Measurements from ENCODE around the gene ADGRA1.
A peak's percentile ranks its signal among the peaks of the same experiment; 100 is the strongest.

Gene ADGRA1

GRCh38 chr10:133165556-133166503, 78.1 kb downstream of the ADGRA1 start:
- H3K36me3 ChIP-seq (ENCODE audit: low read depth) = no peaks in the 10 kb centered on the region
- no peak for TF ChIP-seq CTCF (IDR thresholded peaks at IDR 0.05; ENCODE audit: poor library complexity, severe bottlenecking)
- H3K27me3 ChIP-seq (ENCODE audit: insufficient read depth, poor library complexity, severe bottlenecking) = peaks cover 24% of the 10 kb centered on the region
- no peak overlapping the region for H3K27ac ChIP-seq (ENCODE audit: poor library complexity, severe bottlenecking)
- H3K4me1 ChIP-seq (ENCODE audit: insufficient read depth, poor library complexity, severe bottlenecking) = no peaks in the 10 kb centered on the region
- DNase-seq (ENCODE audit: low spot score) = no peak
- H3K4me3 ChIP-seq (ENCODE audit: severe bottlenecking) = no peak overlapping the region
- ATAC-seq (ENCODE audit: low read depth) = no peak
- no peaks in the 10 kb centered on the region for H3K9me3 ChIP-seq (ENCODE audit: severe bottlenecking)

- Histone ChIP-seq H3K27ac (ENCODE audit: poor library complexity, severe bottlenecking) (no peak overlapping the region), H3K4me1 (ENCODE audit: insufficient read depth, poor library complexity, severe bottlenecking) (no peaks in the 10 kb centered on the region), H3K9me3 (ENCODE audit: severe bottlenecking) (no peaks in the 10 kb centered on the region), H3K27me3 (ENCODE audit: insufficient read depth, poor library complexity, severe bottlenecking) (peaks cover 17% of the 10 kb centered on the region), H3K36me3 (ENCODE audit: low read depth) (no peaks in the 10 kb centered on the region), H3K4me3 (ENCODE audit: severe bottlenecking) (no peak overlapping the region)
- ATAC-seq (ENCODE audit: low read depth) (no peak), DNase-seq (ENCODE audit: low spot score) (no peak)
- TF ChIP-seq CTCF (IDR thresholded peaks at IDR 0.05; ENCODE audit: poor library complexity, severe bottlenecking) = no peak
Measured at GRCh38 chr10:133166504-133166827, 78.7 kb downstream of the ADGRA1 start.

GRCh38 chr10:133166828-133167692, 79.3 kb downstream of the ADGRA1 start:
- no peak for ATAC-seq (ENCODE audit: low read depth)
- H3K4me1 ChIP-seq (ENCODE audit: insufficient read depth, poor library complexity, severe bottlenecking) = no peaks in the 10 kb centered on the region
- DNase-seq (ENCODE audit: low spot score) = peak; percentile 48
- no peaks in the 10 kb centered on the region for H3K36me3 ChIP-seq (ENCODE audit: low read depth)
- H3K9me3 ChIP-seq (ENCODE audit: severe bottlenecking) = no peaks in the 10 kb centered on the region
- H3K27ac ChIP-seq (ENCODE audit: poor library complexity, severe bottlenecking) = no peak overlapping the region
- TF ChIP-seq CTCF (IDR thresholded peaks at IDR 0.05; ENCODE audit: poor library complexity, severe bottlenecking) = no peak
- H3K4me3 ChIP-seq (ENCODE audit: severe bottlenecking) = no peak overlapping the region
- H3K27me3 ChIP-seq (ENCODE audit: insufficient read depth, poor library complexity, severe bottlenecking) = peaks cover 13% of the 10 kb centered on the region

GRCh38 chr10:133167693-133168616, 80.2 kb downstream of the ADGRA1 start:
- TF ChIP-seq CTCF (IDR thresholded peaks at IDR 0.05; ENCODE audit: poor library complexity, severe bottlenecking) = no peak
- ATAC-seq (ENCODE audit: low read depth) (no peak), DNase-seq (ENCODE audit: low spot score) (no peak)
- H3K4me1 ChIP-seq (ENCODE audit: insufficient read depth, poor library complexity, severe bottlenecking) = no peaks in the 10 kb centered on the region
- no peaks in the 10 kb centered on the region for H3K9me3 ChIP-seq (ENCODE audit: severe bottlenecking)
- H3K27ac ChIP-seq (ENCODE audit: poor library complexity, severe bottlenecking) = no peak overlapping the region
- no peak overlapping the region for H3K4me3 ChIP-seq (ENCODE audit: severe bottlenecking)
- H3K27me3 ChIP-seq (ENCODE audit: insufficient read depth, poor library complexity, severe bottlenecking) = peaks cover 4% of the 10 kb centered on the region
- no peaks in the 10 kb centered on the region for H3K36me3 ChIP-seq (ENCODE audit: low read depth)
